Activated CD4-positive, alpha-beta T cell treated with anti-CD3 and anti-CD28 coated beads, Interleukin-2, amount 50 U/mL, for 48 hours (primary cell): Measurements from ENCODE around the gene LINGO1.

Experiments used
- DNase-seq, 2 experiments: peaks; one replicate each; pipeline ENCODE4 v3.0.0-alpha.2; 2020

The LINGO1 gene

GRCh38 chr15:77632534-77633133 lies at the start of gene LINGO1:
LINGO1 (minus strand) TSS chr15:77632912; CDS start chr15:77632315, 597 bp downstream.
- DNase-seq = no peak

- no peak for DNase-seq
These were observed 48.6 kb upstream of the LINGO1 start for GRCh38 chr15:77681362-77681761.

- DNase-seq = no peak
These were observed 44.1 kb upstream of the LINGO1 start for GRCh38 chr15:77676569-77677375.

GRCh38 chr15:77675806-77676415 lies 43.2 kb upstream of the LINGO1 start:
- DNase-seq = no peak

- DNase-seq = no peak
These were observed 41.6 kb upstream of the LINGO1 start for GRCh38 chr15:77674327-77674726.

- DNase-seq = no peak
These were observed 41.2 kb upstream of the LINGO1 start for GRCh38 chr15:77673866-77674265.

- DNase-seq = no peak
These were observed 39.4 kb upstream of the LINGO1 start for GRCh38 chr15:77672135-77672534.

- no peak for DNase-seq
These were observed 38.8 kb upstream of the LINGO1 start for GRCh38 chr15:77671362-77672056.

- no peak for DNase-seq
These were observed 38.0 kb upstream of the LINGO1 start for GRCh38 chr15:77670558-77671361.

GRCh38 chr15:77669896-77670295 lies 37.2 kb upstream of the LINGO1 start:
- no peak for DNase-seq

GRCh38 chr15:77667338-77668234 lies 34.9 kb upstream of the LINGO1 start:
- no peak for DNase-seq

- no peak for DNase-seq
These were observed 33.6 kb upstream of the LINGO1 start for GRCh38 chr15:77666296-77666660.

- DNase-seq = no peak
These were observed 33.0 kb upstream of the LINGO1 start for GRCh38 chr15:77665530-77666295.

GRCh38 chr15:77664428-77664827 lies 31.7 kb upstream of the LINGO1 start:
- no peak for DNase-seq

GRCh38 chr15:77663256-77663655 lies 30.5 kb upstream of the LINGO1 start:
- no peak for DNase-seq

GRCh38 chr15:77659350-77660321 lies 26.9 kb upstream of the LINGO1 start:
- DNase-seq = peak; percentile 50 to 62

GRCh38 chr15:77658304-77658703 lies 25.6 kb upstream of the LINGO1 start:
- DNase-seq = no peak

- DNase-seq = no peak
These were observed 25.0 kb upstream of the LINGO1 start for GRCh38 chr15:77657634-77658238.

GRCh38 chr15:77656294-77656693 lies 23.6 kb upstream of the LINGO1 start:
- no peak for DNase-seq
